Fibroblast of lung (primary cell): ENCODE data around the gene RSF1. TPM values are rescaled to one million over a fixed set of nuclear protein-coding genes. Genes with fewer than 3 reads are reported as not detected.
A peak's percentile ranks its signal among the peaks of the same experiment; 100 is the strongest.

Experiments used
- DNase-seq, 2 donors: peaks; one replicate each; pipeline versions ENCODE4 v3.0.0 to v3.0.0-alpha.2; 2010; ENCODE audit warnings: low read depth in 2 of 2
- H2AFZ ChIP-seq: 2 replicates; pipeline ENCODE4 v1.5.1; 2012; ENCODE audit warnings: low read length, control low read depth, inconsistent platforms
- H3K27ac ChIP-seq: 2 replicates; pipeline ENCODE4 v1.5.1; 2011; ENCODE audit warnings: low read length, control low read depth; ENCODE audit not compliant: insufficient read depth
- H3K27me3 ChIP-seq: 2 replicates; pipeline ENCODE4 v1.5.1; 2011; ENCODE audit warnings: mild to moderate bottlenecking, low read length; ENCODE audit not compliant: control insufficient read depth, insufficient read depth
- H3K36me3 ChIP-seq: 2 replicates; pipeline ENCODE4 v1.5.1; 2011; ENCODE audit warnings: low read length; ENCODE audit not compliant: control insufficient read depth, insufficient read depth
- H3K4me1 ChIP-seq: 2 replicates; pipeline ENCODE4 v1.5.1; 2011; ENCODE audit warnings: low read length; ENCODE audit not compliant: control insufficient read depth, insufficient read depth; ENCODE audit errors: extremely low read depth
- H3K4me2 ChIP-seq: 2 replicates; pipeline ENCODE4 v1.5.1; 2011; ENCODE audit warnings: low read length, control low read depth; ENCODE audit not compliant: insufficient read depth; ENCODE audit errors: extremely low read depth
- H3K4me3 ChIP-seq, 4 experiments: fragments of 200-600 bp in 1 of 4; sonication (generic) in 1 of 4; replicated peaks in 1 of 4; 2 replicates each; pipeline ENCODE4 v1.5.1; 2011 to 2016; ENCODE audit warnings: low read length in 4 of 4, low read depth in 3 of 4, mild to moderate bottlenecking in 3 of 4, control low read depth in 2 of 4, inconsistent platforms in 1 of 4, mixed read lengths in 1 of 4; ENCODE audit not compliant: insufficient read depth in 1 of 4; ENCODE audit errors: control extremely low read depth in 1 of 4
- H3K79me2 ChIP-seq: 2 replicates; pipeline ENCODE4 v1.5.1; 2012; ENCODE audit warnings: mild to moderate bottlenecking, low read length, inconsistent platforms; ENCODE audit not compliant: control insufficient read depth, insufficient read depth
- H3K9ac ChIP-seq: 2 replicates; pipeline ENCODE4 v1.5.1; 2011; ENCODE audit warnings: mild to moderate bottlenecking, low read length, control low read depth; ENCODE audit not compliant: insufficient read depth
- H3K9me3 ChIP-seq: 2 replicates; pipeline ENCODE4 v1.5.1; 2012; ENCODE audit warnings: low read depth, low read length; ENCODE audit not compliant: control insufficient read depth, insufficient read depth
- H4K20me1 ChIP-seq: 2 replicates; pipeline ENCODE4 v1.5.1; 2011; ENCODE audit warnings: low read length; ENCODE audit not compliant: control insufficient read depth, insufficient read depth; ENCODE audit errors: extremely low read depth
- CTCF ChIP-seq, 2 donors: IDR thresholded peaks in 1 of 2; conservative IDR thresholded peaks in 1 of 2; 1 replicate in 1 of 2; 2 replicates in 1 of 2; pipeline ENCODE4 v1.5.1; 2011 to 2012; ENCODE audit warnings: low read length in 2 of 2, control low read depth in 1 of 2, inconsistent platforms in 1 of 2, low read depth in 1 of 2, mild to moderate bottlenecking in 1 of 2
- EZH2 ChIP-seq: IDR thresholded peaks from 2 replicates; pipeline ENCODE4 v1.5.1; 2012; ENCODE audit warnings: low read length, control low read depth, mild to moderate bottlenecking; ENCODE audit errors: missing control alignments
- polyA plus RNA-seq, 2 donors: library from polyadenylated mRNA; depleted of rRNA in 1 of 2; stranded (reverse) in 1 of 2; unstranded in 1 of 2; fragments of >200 nt; gene quantifications; 2 replicates each; pipeline ENCODE4 v1.2.1, GENCODE V29; 2011 to 2012; ENCODE audit warnings: missing spikeins in 1 of 2
- total RNA-seq: library from RNA; depleted of rRNA; stranded (reverse); fragments of >200 nt; gene quantifications from 2 replicates; pipeline ENCODE4 v1.2.1, GENCODE V29; 2014

The RSF1 gene
- total and polyA plus RNA-seq, 2 donors (not counting 1 experiment from before 2014, with no cell fraction given): 27.5 to 38.1 TPM

- Histone ChIP-seq H3K79me2 (no peaks in the 10 kb centered on the region), H2AFZ (no peak overlapping the region), H3K27ac (no peak overlapping the region), H3K36me3 (no peaks in the 10 kb centered on the region), H3K4me2 (no peak overlapping the region), H3K27me3 (no peaks in the 10 kb centered on the region), H3K4me3 (no peak overlapping the region), H3K4me1 (peaks cover 2% of the 10 kb centered on the region), H4K20me1 (no peaks in the 10 kb centered on the region), H3K9ac (no peak overlapping the region), H3K9me3 (no peaks in the 10 kb centered on the region)
- no peak for TF ChIP-seq EZH2
- TF ChIP-seq CTCF (conservative IDR thresholded peaks at IDR 0.05 in 1 of 2, IDR thresholded peaks at IDR 0.05 in 1 of 2; ENCODE audit: low read depth in 1 of 2, low read length in 2 of 2): no peak
- peak; percentile 9 to 84 for DNase-seq
These were observed 115.2 kb downstream of the RSF1 start for GRCh38 chr11:77705195-77705875.

- Histone ChIP-seq H3K27ac (no peak overlapping the region), H3K9ac (no peak overlapping the region), H3K36me3 (no peaks in the 10 kb centered on the region), H3K4me3 (no peak overlapping the region), H3K79me2 (no peaks in the 10 kb centered on the region), H3K9me3 (no peaks in the 10 kb centered on the region), H4K20me1 (no peaks in the 10 kb centered on the region), H3K4me1 (peaks cover 2% of the 10 kb centered on the region), H2AFZ (no peak overlapping the region), H3K27me3 (no peaks in the 10 kb centered on the region), H3K4me2 (no peak overlapping the region)
- DNase-seq: no peak
- TF ChIP-seq EZH2: no peak
These were observed 116.5 kb downstream of the RSF1 start for GRCh38 chr11:77704029-77704428.

- Histone ChIP-seq H3K27me3 (no peaks in the 10 kb centered on the region), H3K4me3 (no peak overlapping the region), H3K27ac (no peak overlapping the region), H3K9ac (no peak overlapping the region), H3K9me3 (no peaks in the 10 kb centered on the region), H3K4me2 (no peak overlapping the region), H2AFZ (no peak overlapping the region), H3K36me3 (peaks cover 2% of the 10 kb centered on the region), H3K4me1 (no peaks in the 10 kb centered on the region), H3K79me2 (no peaks in the 10 kb centered on the region), H4K20me1 (no peaks in the 10 kb centered on the region)
- no peak for TF ChIP-seq EZH2
- TF ChIP-seq CTCF (conservative IDR thresholded peaks at IDR 0.05 in 1 of 2, IDR thresholded peaks at IDR 0.05 in 1 of 2; ENCODE audit: low read depth in 1 of 2, low read length in 2 of 2): no peak
- DNase-seq: no peak
These were observed 121.1 kb downstream of the RSF1 start for GRCh38 chr11:77699425-77699824.
